ENCODE measurements around the gene NEURL1. TPM values are rescaled to one million over a fixed set of nuclear protein-coding genes. Genes with fewer than 3 reads are reported as not detected.

NEURL1 gene
- total RNA-seq, 2 donors from 2014 or later: 0.12 TPM; not detected in 1

- TF ChIP-seq CTCF (IDR thresholded peaks at IDR 0.05): no peak
- Histone ChIP-seq H3K27ac (no peak overlapping the region), H3K9me3 (no peaks in the 10 kb centered on the region), H3K36me3 (no peaks in the 10 kb centered on the region), H3K27me3 (no peaks in the 10 kb centered on the region), H3K4me1 (peaks cover 0 to 9% of the 10 kb centered on the region in 2 donors), H3K4me3 (peak overlapping the region; percentile 35 to 53)
- no peak for DNase-seq (ENCODE audit: low spot score)
Measured at GRCh38 chr10:103554488-103555324, 61.2 kb downstream of the NEURL1 start.

- H3K9me3 ChIP-seq: no peaks in the 10 kb centered on the region
- no peaks in the 10 kb centered on the region for H3K27me3 ChIP-seq
- H3K36me3 ChIP-seq: no peaks in the 10 kb centered on the region
- peak overlapping the region; percentile 35 to 53 for H3K4me3 ChIP-seq
- H3K27ac ChIP-seq: no peak overlapping the region
- H3K4me1 ChIP-seq: peaks cover 0 to 9% of the 10 kb centered on the region in 2 donors
- no peak for DNase-seq (ENCODE audit: low spot score)
- no peak for TF ChIP-seq CTCF (IDR thresholded peaks at IDR 0.05)
Measured at GRCh38 chr10:103555325-103555649, 61.8 kb downstream of the NEURL1 start.

- DNase-seq (ENCODE audit: low spot score): no peak
- Histone ChIP-seq H3K27ac (no peak overlapping the region), H3K4me3 (peak overlapping the region in 1 of 2 donors; percentile 53)
Measured at GRCh38 chr10:103555712-103556111, 62.2 kb downstream of the NEURL1 start.

GRCh38 chr10:103556383-103557007, 63.0 kb downstream of the NEURL1 start:
- no peaks in the 10 kb centered on the region for H3K9me3 ChIP-seq
- no peak for DNase-seq (ENCODE audit: low spot score)
- H3K36me3 ChIP-seq: no peaks in the 10 kb centered on the region
- TF ChIP-seq CTCF (IDR thresholded peaks at IDR 0.05): no peak
- H3K27ac ChIP-seq: no peak overlapping the region
- H3K4me1 ChIP-seq: peaks cover 0 to 9% of the 10 kb centered on the region in 2 donors
- no peak overlapping the region for H3K4me3 ChIP-seq
- H3K27me3 ChIP-seq: no peaks in the 10 kb centered on the region

More at GRCh38 chr10:103555712-103556111, 62.2 kb downstream of the NEURL1 start:
- no peak for TF ChIP-seq CTCF (IDR thresholded peaks at IDR 0.05)
- peaks cover 0 to 9% of the 10 kb centered on the region in 2 donors for H3K4me1 ChIP-seq
- H3K36me3 ChIP-seq: no peaks in the 10 kb centered on the region
- H3K9me3 ChIP-seq: no peaks in the 10 kb centered on the region
- no peaks in the 10 kb centered on the region for H3K27me3 ChIP-seq

- Histone ChIP-seq H3K27me3 (no peaks in the 10 kb centered on the region), H3K27ac (no peak overlapping the region), H3K4me3 (no peak overlapping the region), H3K36me3 (no peaks in the 10 kb centered on the region), H3K4me1 (peaks cover 0 to 9% of the 10 kb centered on the region in 2 donors), H3K9me3 (no peaks in the 10 kb centered on the region)
- DNase-seq (ENCODE audit: low spot score): no peak
- no peak for TF ChIP-seq CTCF (IDR thresholded peaks at IDR 0.05)
Measured at GRCh38 chr10:103557455-103557854, 64.0 kb downstream of the NEURL1 start.

Measured in right atrium auricular region (tissue), 2 donors.